ENCODE data around the gene LTBR.

The LTBR gene

GRCh38 chr12:6346235-6346832, 37.6 kb upstream of the LTBR start:
- in situ Hi-C loops (cut with MboI; ENCODE audit: low sequenced_read_pairs): no loop called here

GRCh38 chr12:6346942-6347341, 37.0 kb upstream of the LTBR start:
- in situ Hi-C loops (cut with MboI; ENCODE audit: low sequenced_read_pairs): no loop called here

GRCh38 chr12:6347367-6348338, 36.3 kb upstream of the LTBR start:
- in situ Hi-C loops (cut with MboI; ENCODE audit: low sequenced_read_pairs): no loop called here

- in situ Hi-C loops (cut with MboI; ENCODE audit: low sequenced_read_pairs): no loop called here
Measured at GRCh38 chr12:6351622-6352021, 32.3 kb upstream of the LTBR start.

- in situ Hi-C loops (cut with MboI; ENCODE audit: low sequenced_read_pairs): no loop called here
Measured at GRCh38 chr12:6352193-6353173, 31.5 kb upstream of the LTBR start.

GRCh38 chr12:6354495-6355393, 29.2 kb upstream of the LTBR start:
- in situ Hi-C loops (cut with MboI; ENCODE audit: low sequenced_read_pairs): no loop called here

GRCh38 chr12:6355491-6356373, 28.2 kb upstream of the LTBR start:
- in situ Hi-C loops (cut with MboI; ENCODE audit: low sequenced_read_pairs): no loop called here

GRCh38 chr12:6356374-6356820, 27.6 kb upstream of the LTBR start:
- in situ Hi-C loops (cut with MboI; ENCODE audit: low sequenced_read_pairs): no loop called here

- in situ Hi-C loops (cut with MboI; ENCODE audit: low sequenced_read_pairs): no loop called here
Measured at GRCh38 chr12:6358881-6359280, 25.1 kb upstream of the LTBR start.

GRCh38 chr12:6360080-6360571, 23.8 kb upstream of the LTBR start:
- in situ Hi-C loops (cut with MboI; ENCODE audit: low sequenced_read_pairs): no loop called here

GRCh38 chr12:6360578-6361490, 23.1 kb upstream of the LTBR start:
- in situ Hi-C loops (cut with MboI; ENCODE audit: low sequenced_read_pairs): no loop called here

- in situ Hi-C loops (cut with MboI; ENCODE audit: low sequenced_read_pairs): no loop called here
Measured at GRCh38 chr12:6361834-6362233, 22.1 kb upstream of the LTBR start.

GRCh38 chr12:6362403-6362802, 21.6 kb upstream of the LTBR start:
- in situ Hi-C loops (cut with MboI; ENCODE audit: low sequenced_read_pairs): no loop called here

- in situ Hi-C loops (cut with MboI; ENCODE audit: low sequenced_read_pairs): no loop called here
Measured at GRCh38 chr12:6363010-6363329, 21.0 kb upstream of the LTBR start.

- in situ Hi-C loops (cut with MboI; ENCODE audit: low sequenced_read_pairs): no loop called here
Measured at GRCh38 chr12:6363330-6364043, 20.5 kb upstream of the LTBR start.

GRCh38 chr12:6364044-6364374, 20.0 kb upstream of the LTBR start:
- in situ Hi-C loops (cut with MboI; ENCODE audit: low sequenced_read_pairs): no loop called here

All from HL-60/S4 treated with phorbol 12-myristate 13-acetate at 8.2 ng/mL for 4 days and 3 days (cell line).